Mammary epithelial cell (primary cell): Measurements from ENCODE around the gene MAP3K5.

Source experiments
- CTCF ChIP-seq, 2 donors: IDR thresholded peaks in 1 of 2; conservative IDR thresholded peaks in 1 of 2; 2 replicates each; pipeline ENCODE4 v1.5.1; 2011 to 2012; ENCODE audit warnings: inconsistent platforms in 2 of 2, low read length in 2 of 2, mild to moderate bottlenecking in 2 of 2, control low read depth in 1 of 2, low read depth in 1 of 2; ENCODE audit not compliant: insufficient read depth in 1 of 2; ENCODE audit errors: extremely low read depth in 1 of 2
- EZH2 ChIP-seq: IDR thresholded peaks from 2 replicates; pipeline ENCODE4 v1.6.1; 2012; ENCODE audit warnings: low read length, inconsistent platforms, borderline replicate concordance

GRCh38 chr6:136547871-136548270 is 244.4 kb downstream of the MAP3K5 start:
- no peak for TF ChIP-seq CTCF (conservative IDR thresholded peaks at IDR 0.05 in 1 of 2, IDR thresholded peaks at IDR 0.05 in 1 of 2; ENCODE audit: extremely low read depth in 1 of 2, insufficient read depth in 1 of 2, low read depth in 1 of 2, low read length in 2 of 2)
- TF ChIP-seq EZH2 = no peak
